ENCODE results near the gene CCN5.

- TF ChIP-seq, protein P1, sequence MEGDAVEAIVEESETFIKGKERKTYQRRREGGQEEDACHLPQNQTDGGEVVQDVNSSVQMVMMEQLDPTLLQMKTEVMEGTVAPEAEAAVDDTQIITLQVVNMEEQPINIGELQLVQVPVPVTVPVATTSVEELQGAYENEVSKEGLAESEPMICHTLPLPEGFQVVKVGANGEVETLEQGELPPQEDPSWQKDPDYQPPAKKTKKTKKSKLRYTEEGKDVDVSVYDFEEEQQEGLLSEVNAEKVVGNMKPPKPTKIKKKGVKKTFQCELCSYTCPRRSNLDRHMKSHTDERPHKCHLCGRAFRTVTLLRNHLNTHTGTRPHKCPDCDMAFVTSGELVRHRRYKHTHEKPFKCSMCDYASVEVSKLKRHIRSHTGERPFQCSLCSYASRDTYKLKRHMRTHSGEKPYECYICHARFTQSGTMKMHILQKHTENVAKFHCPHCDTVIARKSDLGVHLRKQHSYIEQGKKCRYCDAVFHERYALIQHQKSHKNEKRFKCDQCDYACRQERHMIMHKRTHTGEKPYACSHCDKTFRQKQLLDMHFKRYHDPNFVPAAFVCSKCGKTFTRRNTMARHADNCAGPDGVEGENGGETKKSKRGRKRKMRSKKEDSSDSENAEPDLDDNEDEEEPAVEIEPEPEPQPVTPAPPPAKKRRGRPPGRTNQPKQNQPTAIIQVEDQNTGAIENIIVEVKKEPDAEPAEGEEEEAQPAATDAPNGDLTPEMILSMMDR (conservative IDR thresholded peaks at IDR 0.05; ENCODE audit: low read length): peak; percentile 33; the same call in 1 of the 2 replicates
- no peak for TF ChIP-seq EZH2phosphoT487 (IDR thresholded peaks at IDR 0.05; ENCODE audit: borderline replicate concordance, low read depth, low read length)
These were observed 35.1 kb downstream of the CCN5 start for GRCh38 chr20:44750081-44750805.
